ENCODE data around the gene ABCD2.

DNA sequence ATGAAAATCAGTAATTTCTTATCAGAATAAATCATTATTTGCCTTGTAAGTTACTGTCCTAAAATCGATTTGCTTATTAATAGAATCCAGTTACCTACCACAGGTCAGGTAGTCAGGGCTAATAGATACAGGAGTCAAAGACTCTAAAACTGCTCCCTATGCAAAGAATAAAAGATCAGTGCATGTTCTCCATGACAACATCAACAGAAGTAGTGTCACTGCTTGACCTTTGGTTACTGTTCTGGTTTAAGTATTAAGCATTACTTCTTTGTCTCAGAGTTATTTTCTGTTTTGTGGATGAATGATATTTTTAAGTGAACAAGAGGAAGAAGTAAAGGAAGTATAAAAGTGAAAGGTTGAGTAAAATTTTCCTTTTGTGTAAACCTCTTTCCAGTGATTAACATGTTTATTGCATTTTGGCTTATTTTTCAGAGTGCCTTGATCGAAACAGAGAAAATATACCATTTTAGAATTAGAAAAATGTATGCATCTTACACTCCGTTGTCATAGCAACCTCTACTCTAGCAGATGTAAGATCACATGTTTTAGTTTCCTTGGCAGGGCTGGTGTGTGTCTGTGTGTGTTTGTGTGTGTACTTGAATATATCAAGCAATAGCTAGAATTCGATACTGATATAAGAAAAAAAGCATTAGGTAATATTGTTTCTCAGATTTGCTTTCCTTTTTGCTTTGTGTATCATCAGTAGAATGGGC lies 44.7 kb downstream of the ABCD2 start:
- TF ChIP-seq POLR2AphosphoS5 (IDR thresholded peaks at IDR 0.05; ENCODE audit: insufficient read depth, low read depth, low read length) (no peak), MAX (IDR thresholded peaks at IDR 0.05; ENCODE audit: insufficient read depth, insufficient read length) (no peak), POLR2A (IDR thresholded peaks at IDR 0.05; ENCODE audit: low read depth, low read length) (no peak)
- TF ChIP-seq, protein P1, sequence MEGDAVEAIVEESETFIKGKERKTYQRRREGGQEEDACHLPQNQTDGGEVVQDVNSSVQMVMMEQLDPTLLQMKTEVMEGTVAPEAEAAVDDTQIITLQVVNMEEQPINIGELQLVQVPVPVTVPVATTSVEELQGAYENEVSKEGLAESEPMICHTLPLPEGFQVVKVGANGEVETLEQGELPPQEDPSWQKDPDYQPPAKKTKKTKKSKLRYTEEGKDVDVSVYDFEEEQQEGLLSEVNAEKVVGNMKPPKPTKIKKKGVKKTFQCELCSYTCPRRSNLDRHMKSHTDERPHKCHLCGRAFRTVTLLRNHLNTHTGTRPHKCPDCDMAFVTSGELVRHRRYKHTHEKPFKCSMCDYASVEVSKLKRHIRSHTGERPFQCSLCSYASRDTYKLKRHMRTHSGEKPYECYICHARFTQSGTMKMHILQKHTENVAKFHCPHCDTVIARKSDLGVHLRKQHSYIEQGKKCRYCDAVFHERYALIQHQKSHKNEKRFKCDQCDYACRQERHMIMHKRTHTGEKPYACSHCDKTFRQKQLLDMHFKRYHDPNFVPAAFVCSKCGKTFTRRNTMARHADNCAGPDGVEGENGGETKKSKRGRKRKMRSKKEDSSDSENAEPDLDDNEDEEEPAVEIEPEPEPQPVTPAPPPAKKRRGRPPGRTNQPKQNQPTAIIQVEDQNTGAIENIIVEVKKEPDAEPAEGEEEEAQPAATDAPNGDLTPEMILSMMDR (IDR thresholded peaks at IDR 0.05; ENCODE audit: extremely low read depth in 1 of 2, insufficient read depth in 1 of 2, low read depth in 1 of 2, low read length in 2 of 2): no peak
